HepG2 (cell line): ENCODE results near the gene DHX57. TPM values are rescaled to one million over a fixed set of nuclear protein-coding genes. Genes with fewer than 3 reads are reported as not detected.

Source experiments
- ATAC-seq: fragments of 200-7000 bp; cut with Tn5 transposase; 3 replicates; pipeline ENCODE4 v1.9.1; 2020; ENCODE audit warnings: mild to moderate bottlenecking, moderate library complexity
- BruUV-seq: library from RNA; stranded (reverse); fragments of 400-500 nt; replicated peaks from 2 replicates; lab custom pipeline; 2021; lab: Mats Ljungman, UMichigan
- CTCF ChIA-PET: fragments of 300-600 bp; formaldehyde crosslinking; extraction: SDS; loops from one replicate; lab custom pipeline; 2021; ENCODE audit warnings: low total read pairs, inconsistent platforms, low intra/inter-chr PET ratio; lab: Yijun Ruan, JAX
- POLR2A ChIA-PET: fragments of 350-600 bp; sonication (Branson Sonifier 250); formaldehyde crosslinking; loops from one replicate; lab custom pipeline; 2020; ENCODE audit warnings: antibody characterized with exemption, inconsistent platforms; lab: Yijun Ruan, JAX
- DNase-seq: peaks from one replicate; pipeline ENCODE4 v3.0.0-alpha.2; 2015; ENCODE audit warnings: low spot score
- FAIRE-seq: peaks from 3 replicates; lab custom pipeline; 2011; peaks lifted over from hg19 to GRCh38; lab: Jason Lieb, UNC
- H2AFZ ChIP-seq: one replicate; pipeline ENCODE4 v1.6.1; 2011; ENCODE audit warnings: low read length, inconsistent platforms
- H3K27ac ChIP-seq: fragments of 300-600 bp; 3 replicates; pipeline ENCODE4 v1.8.0; 2011; ENCODE audit warnings: mixed run types, mild to moderate bottlenecking, mixed read lengths, low read length, inconsistent platforms; ENCODE audit not compliant: insufficient read depth; ENCODE audit errors: extremely low read length
- H3K27me3 ChIP-seq, 2 experiments: fragments of 200-600 bp in 1 of 2; 2 replicates in 1 of 2; 3 replicates in 1 of 2; pipeline versions ENCODE4 v1.6.0 to v1.8.0; 2011; ENCODE audit warnings: low read length in 2 of 2, mild to moderate bottlenecking in 2 of 2, moderate library complexity in 2 of 2, inconsistent platforms in 1 of 2; ENCODE audit not compliant: insufficient read depth in 2 of 2, control insufficient read depth in 1 of 2
- H3K36me3 ChIP-seq, 2 experiments: fragments of 200-600 bp in 1 of 2; replicated peaks in 1 of 2; 2 replicates in 1 of 2; 3 replicates in 1 of 2; pipeline versions ENCODE4 v1.5.1 to v1.8.0; 2011; ENCODE audit warnings: low read length in 2 of 2, inconsistent platforms in 1 of 2; ENCODE audit not compliant: insufficient read depth in 2 of 2, control insufficient read depth in 1 of 2
- H3K4me1 ChIP-seq: 2 replicates; pipeline ENCODE4 v1.5.1; 2012; ENCODE audit warnings: low read length, inconsistent platforms; ENCODE audit not compliant: insufficient read depth
- H3K4me2 ChIP-seq: 2 replicates; pipeline ENCODE4 v1.6.0; 2011; ENCODE audit warnings: low read depth, low read length, inconsistent platforms
- H3K4me3 ChIP-seq, 3 experiments: fragments of 200-600 bp in 1 of 3; sonication (generic), shearing (Covaris generic) in 1 of 3; replicated peaks in 1 of 3; 2 replicates each; pipeline ENCODE4 v1.5.1; 2011 to 2016; ENCODE audit warnings: low read length in 3 of 3, inconsistent platforms in 2 of 3, low read depth in 2 of 3, mild to moderate bottlenecking in 2 of 3, control low read depth in 1 of 3, mixed read lengths in 1 of 3; ENCODE audit not compliant: insufficient read depth in 1 of 3
- H3K79me2 ChIP-seq: one replicate; pipeline ENCODE4 v1.6.1; 2011; ENCODE audit warnings: low read length, inconsistent platforms; ENCODE audit not compliant: insufficient read depth
- H3K9ac ChIP-seq: 2 replicates; pipeline ENCODE4 v1.6.0; 2011; ENCODE audit warnings: mild to moderate bottlenecking, low read depth, low read length, inconsistent platforms; ENCODE audit not compliant: insufficient read depth
- H3K9me3 ChIP-seq: 2 replicates; pipeline ENCODE4 v1.5.1; 2012; ENCODE audit warnings: mild to moderate bottlenecking, low read length
- H4K20me1 ChIP-seq: 2 replicates; pipeline ENCODE4 v1.6.0; 2011; ENCODE audit warnings: inconsistent platforms, mild to moderate bottlenecking, low read length, moderate library complexity; ENCODE audit not compliant: insufficient read depth
- FIP1L1 ChIP-seq: fragments of 200-400 bp; formaldehyde crosslinking; IDR thresholded peaks from 2 replicates; pipeline ENCODE4 v1.6.1; 2018; ENCODE audit warnings: low read depth, mild to moderate bottlenecking, low read length, moderate library complexity, borderline replicate concordance; ENCODE audit not compliant: insufficient read depth
- NFIC ChIP-seq: IDR thresholded peaks from 2 replicates; pipeline ENCODE4 v1.6.1; 2012; ENCODE audit warnings: mild to moderate bottlenecking, low read length, inconsistent platforms
- TAF15 ChIP-seq: fragments of 200-400 bp; formaldehyde crosslinking; IDR thresholded peaks from one replicate; pipeline ENCODE4 v1.6.1; 2018; ENCODE audit warnings: mild to moderate bottlenecking, low read depth, low read length; ENCODE audit not compliant: poor library complexity, severe bottlenecking
- TMF1 ChIP-seq: sonication (generic); formaldehyde crosslinking; IDR thresholded peaks from 2 replicates; pipeline ENCODE4 v1.8.1; 2022; ENCODE audit warnings: low read depth, missing genetic modification reagents
- ZNF446 ChIP-seq: sonication (generic); formaldehyde crosslinking; IDR thresholded peaks from 2 replicates; pipeline ENCODE4 v1.5.0; 2020; ENCODE audit warnings: mild to moderate bottlenecking, missing genetic modification reagents
- ZNF652 ChIP-seq: IDR thresholded peaks from 2 replicates; pipeline ENCODE4 v1.6.1; 2016; ENCODE audit warnings: low read depth, borderline replicate concordance
- ZNF7 ChIP-seq: IDR thresholded peaks from 2 replicates; pipeline ENCODE4 v1.6.1; 2016; ENCODE audit warnings: missing biosample characterization, missing genetic modification reagents
- ZNF703 ChIP-seq: sonication (generic); formaldehyde crosslinking; IDR thresholded peaks from 2 replicates; pipeline ENCODE4 v1.5.1; 2020; ENCODE audit warnings: missing genetic modification reagents, mild to moderate bottlenecking, moderate library complexity, borderline replicate concordance
- ZSCAN9 ChIP-seq: IDR thresholded peaks from 2 replicates; pipeline ENCODE4 v1.6.1; 2016; ENCODE audit warnings: borderline replicate concordance
- WGBS: methylation state at CpG from one replicate; pipeline ENCODE4 v1.1.6; 2017; ENCODE audit warnings: low lambda C conversion rate; 5-methylcytosine and 5-hydroxymethylcytosine counted together
- in situ Hi-C: cut with HindIII; loops from 2 replicates; pipeline ENCODE4 v1.10.0; 2017; ENCODE audit warnings: low pct_unique_long_range_greater_than_20kb; ENCODE audit not compliant: extremely low pct_ligation_motif_present
- intact Hi-C: fragments of 100-400 bp; cut with micrococcal nuclease; formaldehyde crosslinking; loops from one replicate; pipeline ENCODE4 v1.10.0; 2022; ENCODE audit not compliant: unreplicated experiment
- polyA plus RNA-seq, 8 experiments: library from polyadenylated mRNA; depleted of rRNA in 3 of 8; stranded (reverse) in 7 of 8; unstranded in 1 of 8; fragments of >200 nt; fragmentation: Illumina TruSeq in 4 of 8; extraction: Trizol in 4 of 8; gene quantifications; 2 replicates each; pipeline versions ENCODE4 v1.2.1 to v1.2.3, GENCODE V29; 2011 to 2016; ENCODE audit warnings: low read depth in 4 of 8, missing spikeins in 1 of 8, mixed read lengths in 1 of 8; ENCODE audit not compliant: insufficient read depth in 1 of 8
- total RNA-seq, 5 experiments: library from RNA; depleted of rRNA; stranded (reverse); fragments of >200 nt; fragmentation: Illumina TruSeq; extraction: Trizol; gene quantifications; 2 replicates each; pipeline ENCODE4 v1.2.3, GENCODE V29; 2016; ENCODE audit warnings: low read depth in 1 of 5
- TF ChIP-seq, protein P1 (sequence below): sonication (generic); formaldehyde crosslinking; IDR thresholded peaks from 2 replicates; pipeline ENCODE4 v1.4.0; 2020; ENCODE audit warnings: missing genetic modification reagents, borderline replicate concordance
- TF ChIP-seq, protein P2 (sequence below), 2 experiments: IDR thresholded peaks; 2 replicates each; pipeline ENCODE4 v1.6.1; 2011 to 2012; ENCODE audit warnings: low read length in 2 of 2, borderline replicate concordance in 1 of 2, low read depth in 1 of 2, mild to moderate bottlenecking in 1 of 2, moderate library complexity in 1 of 2
- TF ChIP-seq, protein P3 (sequence below): sonication (generic); formaldehyde crosslinking; IDR thresholded peaks from 2 replicates; pipeline ENCODE4 v1.4.0; 2020; ENCODE audit warnings: mild to moderate bottlenecking, missing genetic modification reagents

DHX57 gene
- total and polyA plus RNA-seq, 2 of the 13 experiments (the other 11 are each of a cell fraction or from before 2014, with no cell fraction given): 9.2 to 24.2 TPM

DNA sequence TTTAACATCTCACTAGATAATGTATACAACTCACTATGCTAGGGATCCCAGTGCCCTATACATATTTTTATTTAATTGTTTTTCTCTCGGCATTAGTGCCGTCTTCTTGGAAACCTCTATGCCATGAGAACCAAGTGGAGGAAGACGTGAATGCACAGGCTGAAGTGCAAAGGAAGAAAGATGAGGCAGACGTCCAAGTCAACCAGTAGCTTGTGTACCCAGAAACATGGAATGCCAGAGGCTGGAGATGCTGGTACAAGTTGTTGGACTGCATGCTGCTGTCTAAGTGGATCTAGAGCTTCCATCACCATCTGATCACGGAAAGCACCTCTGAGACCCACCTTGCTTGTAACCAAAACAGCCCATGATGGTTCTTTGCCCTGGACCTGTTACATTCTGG lies 110.2 kb downstream of the DHX57 start:
- in situ Hi-C loops (no loop called here), intact Hi-C loops (no loop called here)
- WGBS: 52% methylated on average over 5 of the region's 5 CpGs
- no peak overlapping the region for H3K9ac ChIP-seq
- H4K20me1 ChIP-seq: no peaks in the 10 kb centered on the region
- no peak overlapping the region for H3K4me3 ChIP-seq
- FAIRE-seq (no peak), DNase-seq (no peak), ATAC-seq (no peak)
- no peak overlapping the region for H3K4me2 ChIP-seq
- H3K36me3 ChIP-seq: no peaks in the 10 kb centered on the region
- H3K4me1 ChIP-seq: peaks cover 31% of the 10 kb centered on the region
- no peak overlapping the region for H2AFZ ChIP-seq
- H3K79me2 ChIP-seq: no peaks in the 10 kb centered on the region
- H3K27ac ChIP-seq: no peak overlapping the region
- H3K9me3 ChIP-seq: no peaks in the 10 kb centered on the region
- no TSS peak for BruUV-seq
- POLR2A ChIA-PET: interaction anchor here (0.8 kb wide), 1 partner anchor 9 kb away, joined by 3 read pairs; no protein-coding TSS in a partner anchor
- H3K27me3 ChIP-seq: no peaks in the 10 kb centered on the region
- CTCF ChIA-PET: no interaction called here
- TF ChIP-seq TAF15 (no peak), NFIC (no peak), ZNF7 (CRISPR knock-in tag) (no peak), FIP1L1 (no peak), ZNF446 (no peak), ZSCAN9 (no peak), TMF1 (CRISPR knock-in tag) (no peak), ZNF652 (CRISPR knock-in tag) (no peak), ZNF703 (CRISPR knock-in tag) (no peak)
- TF ChIP-seq, protein P1, sequence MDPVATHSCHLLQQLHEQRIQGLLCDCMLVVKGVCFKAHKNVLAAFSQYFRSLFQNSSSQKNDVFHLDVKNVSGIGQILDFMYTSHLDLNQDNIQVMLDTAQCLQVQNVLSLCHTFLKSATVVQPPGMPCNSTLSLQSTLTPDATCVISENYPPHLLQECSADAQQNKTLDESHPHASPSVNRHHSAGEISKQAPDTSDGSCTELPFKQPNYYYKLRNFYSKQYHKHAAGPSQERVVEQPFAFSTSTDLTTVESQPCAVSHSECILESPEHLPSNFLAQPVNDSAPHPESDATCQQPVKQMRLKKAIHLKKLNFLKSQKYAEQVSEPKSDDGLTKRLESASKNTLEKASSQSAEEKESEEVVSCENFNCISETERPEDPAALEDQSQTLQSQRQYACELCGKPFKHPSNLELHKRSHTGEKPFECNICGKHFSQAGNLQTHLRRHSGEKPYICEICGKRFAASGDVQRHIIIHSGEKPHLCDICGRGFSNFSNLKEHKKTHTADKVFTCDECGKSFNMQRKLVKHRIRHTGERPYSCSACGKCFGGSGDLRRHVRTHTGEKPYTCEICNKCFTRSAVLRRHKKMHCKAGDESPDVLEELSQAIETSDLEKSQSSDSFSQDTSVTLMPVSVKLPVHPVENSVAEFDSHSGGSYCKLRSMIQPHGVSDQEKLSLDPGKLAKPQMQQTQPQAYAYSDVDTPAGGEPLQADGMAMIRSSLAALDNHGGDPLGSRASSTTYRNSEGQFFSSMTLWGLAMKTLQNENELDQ (CRISPR knock-in tag): no peak
- TF ChIP-seq, protein P2, sequence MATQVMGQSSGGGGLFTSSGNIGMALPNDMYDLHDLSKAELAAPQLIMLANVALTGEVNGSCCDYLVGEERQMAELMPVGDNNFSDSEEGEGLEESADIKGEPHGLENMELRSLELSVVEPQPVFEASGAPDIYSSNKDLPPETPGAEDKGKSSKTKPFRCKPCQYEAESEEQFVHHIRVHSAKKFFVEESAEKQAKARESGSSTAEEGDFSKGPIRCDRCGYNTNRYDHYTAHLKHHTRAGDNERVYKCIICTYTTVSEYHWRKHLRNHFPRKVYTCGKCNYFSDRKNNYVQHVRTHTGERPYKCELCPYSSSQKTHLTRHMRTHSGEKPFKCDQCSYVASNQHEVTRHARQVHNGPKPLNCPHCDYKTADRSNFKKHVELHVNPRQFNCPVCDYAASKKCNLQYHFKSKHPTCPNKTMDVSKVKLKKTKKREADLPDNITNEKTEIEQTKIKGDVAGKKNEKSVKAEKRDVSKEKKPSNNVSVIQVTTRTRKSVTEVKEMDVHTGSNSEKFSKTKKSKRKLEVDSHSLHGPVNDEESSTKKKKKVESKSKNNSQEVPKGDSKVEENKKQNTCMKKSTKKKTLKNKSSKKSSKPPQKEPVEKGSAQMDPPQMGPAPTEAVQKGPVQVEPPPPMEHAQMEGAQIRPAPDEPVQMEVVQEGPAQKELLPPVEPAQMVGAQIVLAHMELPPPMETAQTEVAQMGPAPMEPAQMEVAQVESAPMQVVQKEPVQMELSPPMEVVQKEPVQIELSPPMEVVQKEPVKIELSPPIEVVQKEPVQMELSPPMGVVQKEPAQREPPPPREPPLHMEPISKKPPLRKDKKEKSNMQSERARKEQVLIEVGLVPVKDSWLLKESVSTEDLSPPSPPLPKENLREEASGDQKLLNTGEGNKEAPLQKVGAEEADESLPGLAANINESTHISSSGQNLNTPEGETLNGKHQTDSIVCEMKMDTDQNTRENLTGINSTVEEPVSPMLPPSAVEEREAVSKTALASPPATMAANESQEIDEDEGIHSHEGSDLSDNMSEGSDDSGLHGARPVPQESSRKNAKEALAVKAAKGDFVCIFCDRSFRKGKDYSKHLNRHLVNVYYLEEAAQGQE (IDR thresholded peaks at IDR 0.05; ENCODE audit: borderline replicate concordance in 1 of 2, low read depth in 1 of 2, low read length in 2 of 2): no peak
- TF ChIP-seq, protein P3, sequence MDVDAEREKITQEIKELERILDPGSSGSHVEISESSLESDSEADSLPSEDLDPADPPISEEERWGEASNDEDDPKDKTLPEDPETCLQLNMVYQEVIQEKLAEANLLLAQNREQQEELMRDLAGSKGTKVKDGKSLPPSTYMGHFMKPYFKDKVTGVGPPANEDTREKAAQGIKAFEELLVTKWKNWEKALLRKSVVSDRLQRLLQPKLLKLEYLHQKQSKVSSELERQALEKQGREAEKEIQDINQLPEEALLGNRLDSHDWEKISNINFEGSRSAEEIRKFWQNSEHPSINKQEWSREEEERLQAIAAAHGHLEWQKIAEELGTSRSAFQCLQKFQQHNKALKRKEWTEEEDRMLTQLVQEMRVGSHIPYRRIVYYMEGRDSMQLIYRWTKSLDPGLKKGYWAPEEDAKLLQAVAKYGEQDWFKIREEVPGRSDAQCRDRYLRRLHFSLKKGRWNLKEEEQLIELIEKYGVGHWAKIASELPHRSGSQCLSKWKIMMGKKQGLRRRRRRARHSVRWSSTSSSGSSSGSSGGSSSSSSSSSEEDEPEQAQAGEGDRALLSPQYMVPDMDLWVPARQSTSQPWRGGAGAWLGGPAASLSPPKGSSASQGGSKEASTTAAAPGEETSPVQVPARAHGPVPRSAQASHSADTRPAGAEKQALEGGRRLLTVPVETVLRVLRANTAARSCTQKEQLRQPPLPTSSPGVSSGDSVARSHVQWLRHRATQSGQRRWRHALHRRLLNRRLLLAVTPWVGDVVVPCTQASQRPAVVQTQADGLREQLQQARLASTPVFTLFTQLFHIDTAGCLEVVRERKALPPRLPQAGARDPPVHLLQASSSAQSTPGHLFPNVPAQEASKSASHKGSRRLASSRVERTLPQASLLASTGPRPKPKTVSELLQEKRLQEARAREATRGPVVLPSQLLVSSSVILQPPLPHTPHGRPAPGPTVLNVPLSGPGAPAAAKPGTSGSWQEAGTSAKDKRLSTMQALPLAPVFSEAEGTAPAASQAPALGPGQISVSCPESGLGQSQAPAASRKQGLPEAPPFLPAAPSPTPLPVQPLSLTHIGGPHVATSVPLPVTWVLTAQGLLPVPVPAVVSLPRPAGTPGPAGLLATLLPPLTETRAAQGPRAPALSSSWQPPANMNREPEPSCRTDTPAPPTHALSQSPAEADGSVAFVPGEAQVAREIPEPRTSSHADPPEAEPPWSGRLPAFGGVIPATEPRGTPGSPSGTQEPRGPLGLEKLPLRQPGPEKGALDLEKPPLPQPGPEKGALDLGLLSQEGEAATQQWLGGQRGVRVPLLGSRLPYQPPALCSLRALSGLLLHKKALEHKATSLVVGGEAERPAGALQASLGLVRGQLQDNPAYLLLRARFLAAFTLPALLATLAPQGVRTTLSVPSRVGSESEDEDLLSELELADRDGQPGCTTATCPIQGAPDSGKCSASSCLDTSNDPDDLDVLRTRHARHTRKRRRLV (CRISPR knock-in tag): no peak
